CD1c-positive myeloid dendritic cell (primary cell): Measurements from ENCODE around the gene SERBP1.
"Not testable (repeated sequence)": the region's sequence is repeated elsewhere in the genome, so short reads cannot be mapped to it uniquely, and the experiment has no call there.

Experiments used
- DNase-seq: peaks from one replicate; pipeline ENCODE4 v3.0.0-alpha.2; 2016; ENCODE audit errors: extremely low spot score

Gene SERBP1

GRCh38 chr1:67407498-67407897 lies 22.7 kb downstream of the SERBP1 start:
- no peak for DNase-seq

GRCh38 chr1:67405473-67406245 lies 24.5 kb downstream of the SERBP1 start:
- no peak for DNase-seq

- DNase-seq: no peak
These were observed 26.0 kb downstream of the SERBP1 start for GRCh38 chr1:67404212-67404620.

GRCh38 chr1:67401443-67401842 lies 28.8 kb downstream of the SERBP1 start:
- DNase-seq: no peak

DNA sequence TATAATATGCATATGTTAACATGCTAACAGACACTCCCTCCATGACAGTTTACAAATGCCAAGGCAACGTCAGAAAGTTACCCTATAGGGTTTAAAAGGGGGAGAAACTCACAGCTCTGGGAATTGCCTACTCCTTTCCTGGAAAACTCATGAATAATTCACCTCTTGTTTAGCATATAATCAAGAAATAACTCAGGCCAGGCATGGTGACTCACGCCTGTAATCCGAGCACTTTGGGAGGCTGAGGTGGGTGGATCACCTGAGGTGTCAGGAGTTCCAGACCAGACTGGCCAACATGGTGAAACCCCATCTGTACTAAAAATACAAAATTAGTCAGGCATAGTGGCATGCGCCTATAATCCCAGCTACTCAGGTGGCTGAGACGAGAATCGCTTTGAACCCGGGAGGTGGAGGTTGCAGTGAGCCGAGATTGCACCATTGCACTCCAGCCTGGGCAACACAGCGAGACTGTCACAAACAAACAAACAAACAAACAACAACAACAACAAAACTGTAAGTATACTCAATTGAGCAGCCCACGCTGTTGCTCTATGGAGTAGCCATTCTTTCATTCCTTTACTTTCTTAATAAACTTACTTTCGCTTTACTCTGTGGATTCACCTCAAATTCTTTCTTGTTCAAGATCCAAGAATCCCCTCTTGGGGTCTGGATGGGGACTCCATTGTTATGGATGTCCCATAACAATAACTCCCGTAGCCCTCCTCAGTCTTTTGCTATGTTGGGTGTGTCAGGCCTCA lies 30.0 kb downstream of the SERBP1 start:
- not testable (repeated sequence) for DNase-seq

GRCh38 chr1:67399199-67399993 lies 30.8 kb downstream of the SERBP1 start:
- no peak for DNase-seq

DNA sequence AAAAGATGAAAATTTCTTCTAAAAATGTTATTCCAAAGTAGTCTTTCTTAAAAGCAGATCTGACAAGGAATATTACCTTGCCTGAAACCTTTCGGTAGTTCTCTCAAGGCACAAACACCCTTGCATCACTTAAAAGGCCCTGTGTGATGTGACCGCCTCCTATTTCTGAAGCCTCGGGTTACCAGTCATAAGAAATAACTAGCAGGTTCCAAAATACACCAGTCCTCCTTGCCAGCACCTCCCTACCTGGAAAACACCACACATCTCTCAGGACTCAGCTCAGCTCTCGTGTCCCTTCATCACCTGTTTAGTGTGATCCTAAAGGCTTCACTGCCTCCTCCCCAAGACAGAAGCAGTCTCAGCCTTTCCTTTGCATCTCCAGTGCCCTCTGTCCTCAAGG lies 35.7 kb downstream of the SERBP1 start:
- no peak for DNase-seq

DNA sequence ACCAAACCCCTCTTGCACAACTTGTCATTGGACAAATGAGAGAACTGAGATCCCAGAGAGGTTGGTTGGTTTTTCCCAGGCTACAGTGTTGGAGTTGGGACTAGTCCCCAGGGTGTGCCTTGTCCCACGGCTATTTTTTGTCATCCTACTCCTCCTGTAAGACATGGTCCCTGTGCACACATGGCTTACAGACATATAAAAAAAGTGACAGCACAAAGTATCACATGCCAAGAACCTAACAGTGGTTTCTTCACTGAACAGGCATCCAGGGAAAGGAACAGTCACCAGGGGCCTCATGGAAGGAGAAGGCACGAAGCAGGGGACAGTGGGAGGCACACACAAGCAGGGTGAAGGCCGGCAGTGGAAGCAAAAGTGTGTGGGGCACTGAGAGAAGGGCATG lies 36.5 kb downstream of the SERBP1 start:
- no peak for DNase-seq

DNA sequence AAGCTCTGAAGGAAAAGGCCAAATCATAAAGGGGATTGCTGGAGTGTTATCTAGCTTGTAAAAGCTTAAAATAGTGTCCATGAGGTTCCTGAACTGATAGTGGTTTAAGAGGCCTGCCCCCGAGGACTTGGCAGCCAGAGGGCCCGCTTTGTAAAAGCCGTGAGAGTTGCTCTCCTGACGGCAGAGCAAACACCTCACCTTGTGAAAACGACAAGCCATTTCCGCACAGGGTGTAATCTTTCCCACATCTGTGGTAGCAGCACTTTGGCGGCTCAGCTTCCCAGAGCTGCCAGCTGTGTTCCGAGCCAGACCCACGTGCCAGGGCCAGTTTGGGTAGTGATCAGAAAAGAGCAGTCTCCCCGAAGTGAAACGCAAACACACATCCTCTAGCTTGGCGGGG lies 37.0 kb downstream of the SERBP1 start:
- DNase-seq: no peak

GRCh38 chr1:67390041-67390887 lies 39.9 kb downstream of the SERBP1 start:
- no peak for DNase-seq

DNA sequence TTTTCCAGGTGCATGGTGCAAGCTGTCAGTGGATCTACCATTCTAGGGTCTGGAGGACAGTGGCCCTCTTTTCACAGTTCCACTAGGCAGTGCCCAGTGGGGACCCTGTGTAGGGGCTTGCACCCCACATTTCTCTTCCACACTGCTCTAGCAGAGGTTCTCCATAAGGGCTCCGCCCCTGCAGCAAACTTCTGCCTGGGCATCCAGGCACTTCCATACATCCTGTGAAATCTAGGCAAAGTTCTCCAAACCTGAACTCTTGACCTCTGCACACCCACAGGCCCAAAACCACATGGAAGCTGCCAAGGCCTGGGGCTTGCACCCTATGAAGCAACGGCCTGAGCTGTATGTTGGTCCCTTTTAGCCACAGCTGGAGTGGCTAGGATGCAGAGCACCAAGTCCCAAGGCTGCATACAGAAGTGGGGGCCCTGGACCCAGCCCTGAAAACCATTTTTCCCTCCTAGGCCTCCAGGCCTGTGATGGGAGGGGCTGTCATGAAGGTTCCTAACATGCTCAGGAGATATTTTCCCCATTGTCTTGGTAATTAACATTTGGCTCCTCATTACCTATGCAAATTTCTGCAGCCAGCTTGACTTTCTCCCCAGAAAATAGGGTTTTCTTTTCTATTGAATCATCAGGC lies 46.1 kb downstream of the SERBP1 start:
- no peak for DNase-seq

DNA sequence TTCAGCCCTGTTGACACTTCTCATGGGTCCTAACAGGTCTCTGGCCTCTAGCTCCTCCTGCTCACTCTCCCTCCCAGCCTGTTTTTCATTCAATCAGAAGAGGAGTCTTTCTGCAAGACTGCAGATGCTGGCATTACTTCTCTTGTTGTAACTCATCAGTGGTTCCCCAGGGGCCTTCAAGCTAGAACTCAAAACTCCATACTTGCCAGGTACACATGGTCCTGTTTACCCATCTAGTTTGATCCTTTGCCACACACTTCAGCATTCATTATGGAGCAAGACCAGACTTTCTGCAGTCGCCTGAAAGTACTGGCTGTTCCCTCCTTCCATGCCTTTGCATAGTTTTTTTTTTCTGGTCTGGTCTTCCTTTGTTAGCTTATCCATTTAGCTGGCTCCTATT lies 47.9 kb downstream of the SERBP1 start:
- no peak for DNase-seq

DNA sequence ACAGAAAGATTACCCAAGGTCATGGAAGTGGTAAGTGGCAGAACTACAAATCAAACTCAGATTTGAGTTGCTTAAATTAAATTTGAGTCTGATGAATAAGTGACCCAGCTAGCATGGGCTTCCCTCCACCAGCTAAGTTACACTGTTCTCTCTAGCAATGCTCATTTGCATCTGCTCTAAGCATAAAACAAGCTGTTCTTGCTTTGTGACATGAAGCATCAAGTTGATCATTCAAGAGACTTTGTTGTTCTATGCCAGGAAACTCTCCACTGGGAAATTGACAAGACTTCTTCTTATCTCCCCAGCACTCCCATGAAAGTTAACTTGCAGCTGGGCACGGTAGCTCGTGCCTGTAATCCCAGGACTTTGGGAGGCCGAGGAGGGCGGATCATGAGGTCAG lies 49.0 kb downstream of the SERBP1 start:
- DNase-seq: no peak

GRCh38 chr1:67377253-67377652 lies 52.9 kb downstream of the SERBP1 start:
- no peak for DNase-seq

DNA sequence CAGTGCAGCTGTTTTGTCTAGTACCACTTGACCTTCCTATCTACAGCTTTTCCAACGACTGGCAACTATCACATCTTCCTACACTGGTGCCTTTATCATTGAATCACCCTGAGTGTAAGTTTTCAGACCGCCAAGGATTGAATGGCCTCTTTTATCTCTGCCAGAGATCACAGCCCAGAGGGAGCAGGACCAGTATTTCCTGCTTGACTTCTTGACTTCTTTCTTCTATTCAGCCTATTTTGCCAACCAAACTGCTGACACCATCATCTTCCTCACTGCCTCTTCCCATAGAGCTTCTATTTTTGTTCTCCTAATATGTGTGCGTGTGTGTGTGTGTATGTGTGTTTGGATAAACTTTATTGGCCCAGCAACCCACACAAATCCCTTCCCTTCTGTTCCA lies 53.8 kb downstream of the SERBP1 start:
- DNase-seq: no peak

GRCh38 chr1:67372898-67373297 lies 57.3 kb downstream of the SERBP1 start:
- no peak for DNase-seq

DNA sequence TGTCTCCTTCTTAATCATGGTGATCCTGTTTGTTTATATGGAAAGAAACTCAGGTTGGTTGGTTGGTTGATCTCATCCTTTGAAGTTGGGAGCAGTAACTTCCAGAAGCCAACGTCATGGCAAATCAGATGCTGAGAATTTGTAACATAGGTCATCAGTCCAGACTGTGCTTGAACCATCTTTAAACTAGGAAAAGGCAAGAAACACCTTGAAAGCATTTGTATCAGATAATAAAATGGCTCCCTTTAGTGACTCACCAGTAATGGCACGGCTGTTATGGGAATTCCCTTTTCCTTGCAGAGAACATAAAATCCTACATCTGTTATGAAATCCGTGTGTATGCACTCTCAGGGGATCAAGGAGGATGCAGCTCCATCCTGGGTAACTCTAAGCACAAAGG lies 58.1 kb downstream of the SERBP1 start:
- no peak for DNase-seq

GRCh38 chr1:67371681-67372080 lies 58.5 kb downstream of the SERBP1 start:
- DNase-seq: no peak

- no peak for DNase-seq
These were observed 59.2 kb downstream of the SERBP1 start for GRCh38 chr1:67371043-67371442.

GRCh38 chr1:67368046-67368514 lies 62.1 kb downstream of the SERBP1 start:
- DNase-seq: no peak
